DND-41 (cell line): ENCODE results near the gene ZNF213.

Source experiments
- EZH2 ChIP-seq: IDR thresholded peaks from 3 replicates; pipeline ENCODE4 v1.6.1; 2012; ENCODE audit warnings: borderline replicate concordance, low read depth, mild to moderate bottlenecking, moderate library complexity, low read length, inconsistent platforms; ENCODE audit not compliant: severe bottlenecking
- TF ChIP-seq, protein P1 (sequence below): IDR thresholded peaks from 2 replicates; pipeline ENCODE4 v1.5.1; 2012; ENCODE audit warnings: borderline replicate concordance, low read length, moderate library complexity, mild to moderate bottlenecking; ENCODE audit not compliant: poor library complexity, severe bottlenecking; ENCODE audit errors: extremely low read depth

DNA sequence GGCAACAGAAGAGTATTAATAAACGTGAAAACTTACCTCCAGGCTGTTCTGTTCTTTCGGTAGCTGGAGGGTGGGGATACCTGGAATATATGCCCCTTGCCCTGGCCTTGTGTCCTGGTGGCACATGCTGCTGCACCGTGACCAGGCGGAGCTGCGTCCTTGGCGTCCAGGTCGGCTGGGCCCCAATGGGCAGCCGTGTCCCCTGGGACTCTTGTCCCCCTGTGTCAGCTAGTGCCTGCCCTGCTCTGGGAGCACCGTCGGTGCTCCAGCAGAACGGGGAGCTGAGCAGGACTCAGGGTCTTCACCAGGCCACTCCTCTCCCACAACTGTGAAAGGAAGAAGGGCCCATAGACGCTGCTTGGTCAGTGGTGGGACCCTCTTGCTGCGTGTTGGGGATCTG, 7.9 kb downstream of the ZNF213 start:
- TF ChIP-seq EZH2: no peak
- TF ChIP-seq, protein P1, sequence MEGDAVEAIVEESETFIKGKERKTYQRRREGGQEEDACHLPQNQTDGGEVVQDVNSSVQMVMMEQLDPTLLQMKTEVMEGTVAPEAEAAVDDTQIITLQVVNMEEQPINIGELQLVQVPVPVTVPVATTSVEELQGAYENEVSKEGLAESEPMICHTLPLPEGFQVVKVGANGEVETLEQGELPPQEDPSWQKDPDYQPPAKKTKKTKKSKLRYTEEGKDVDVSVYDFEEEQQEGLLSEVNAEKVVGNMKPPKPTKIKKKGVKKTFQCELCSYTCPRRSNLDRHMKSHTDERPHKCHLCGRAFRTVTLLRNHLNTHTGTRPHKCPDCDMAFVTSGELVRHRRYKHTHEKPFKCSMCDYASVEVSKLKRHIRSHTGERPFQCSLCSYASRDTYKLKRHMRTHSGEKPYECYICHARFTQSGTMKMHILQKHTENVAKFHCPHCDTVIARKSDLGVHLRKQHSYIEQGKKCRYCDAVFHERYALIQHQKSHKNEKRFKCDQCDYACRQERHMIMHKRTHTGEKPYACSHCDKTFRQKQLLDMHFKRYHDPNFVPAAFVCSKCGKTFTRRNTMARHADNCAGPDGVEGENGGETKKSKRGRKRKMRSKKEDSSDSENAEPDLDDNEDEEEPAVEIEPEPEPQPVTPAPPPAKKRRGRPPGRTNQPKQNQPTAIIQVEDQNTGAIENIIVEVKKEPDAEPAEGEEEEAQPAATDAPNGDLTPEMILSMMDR: no peak
